ENCODE results near the gene GRK5. TPM values are rescaled to one million over a fixed set of nuclear protein-coding genes. Genes with fewer than 3 reads are reported as not detected.
A peak's percentile ranks its signal among the peaks of the same experiment; 100 is the strongest.

Gene GRK5
- total RNA-seq, 1 experiment from 2014 or later: 4.8 TPM

DNA sequence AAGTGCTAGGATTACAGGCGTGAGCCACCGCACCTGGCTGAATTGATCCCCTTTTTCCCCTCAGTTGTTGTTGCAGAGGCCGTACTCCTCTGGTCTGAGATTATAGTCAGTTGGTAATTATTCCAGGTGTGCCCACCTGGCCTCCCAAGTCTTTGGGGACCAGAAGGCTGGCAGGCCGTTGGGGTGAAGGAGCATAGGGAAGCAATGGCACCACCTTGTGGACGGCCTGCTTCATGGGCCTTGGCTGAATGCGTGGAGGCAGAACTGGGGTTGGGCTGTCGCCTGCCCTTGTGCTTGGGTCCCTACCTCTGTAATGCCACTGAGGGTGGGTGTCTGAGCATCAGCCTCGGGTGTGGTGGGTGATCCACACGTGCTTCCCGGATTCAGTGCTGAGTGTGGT lies 209.5 kb downstream of the GRK5 start:
- DNase-seq (ENCODE audit: low read depth, low spot score): peak; percentile 64
- in situ Hi-C loops (cut with HindIII; ENCODE audit: low pct_unique_long_range_greater_than_20kb, low sequenced_read_pairs): no loop called here

- no peak for DNase-seq (ENCODE audit: low read depth, low spot score)
- in situ Hi-C loops (cut with HindIII; ENCODE audit: low pct_unique_long_range_greater_than_20kb, low sequenced_read_pairs): no loop called here
These were observed 210.5 kb downstream of the GRK5 start for GRCh38 chr10:119417852-119418251.

DNA sequence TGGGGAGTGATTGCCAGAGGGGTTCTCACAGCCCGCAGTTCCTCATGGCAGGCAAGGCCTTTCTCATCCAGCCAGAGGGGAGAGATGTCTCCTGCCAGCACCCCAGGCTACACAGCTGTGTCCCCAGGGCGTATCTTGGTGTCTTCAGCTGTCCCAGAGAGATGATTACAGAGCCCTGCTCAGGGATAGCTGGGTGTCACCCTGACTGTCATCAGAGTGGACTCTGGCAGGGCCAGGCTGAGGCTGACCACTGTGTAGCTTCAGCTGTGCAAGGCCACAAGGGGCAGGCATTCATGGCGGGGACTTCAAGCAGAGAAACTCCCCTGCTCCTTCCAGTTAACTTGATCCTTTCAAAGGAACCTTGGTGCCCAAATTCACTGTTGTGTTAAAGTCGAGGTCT lies 211.0 kb downstream of the GRK5 start:
- in situ Hi-C loops (cut with HindIII; ENCODE audit: low pct_unique_long_range_greater_than_20kb, low sequenced_read_pairs): no loop called here
- no peak for DNase-seq (ENCODE audit: low read depth, low spot score)

DNA sequence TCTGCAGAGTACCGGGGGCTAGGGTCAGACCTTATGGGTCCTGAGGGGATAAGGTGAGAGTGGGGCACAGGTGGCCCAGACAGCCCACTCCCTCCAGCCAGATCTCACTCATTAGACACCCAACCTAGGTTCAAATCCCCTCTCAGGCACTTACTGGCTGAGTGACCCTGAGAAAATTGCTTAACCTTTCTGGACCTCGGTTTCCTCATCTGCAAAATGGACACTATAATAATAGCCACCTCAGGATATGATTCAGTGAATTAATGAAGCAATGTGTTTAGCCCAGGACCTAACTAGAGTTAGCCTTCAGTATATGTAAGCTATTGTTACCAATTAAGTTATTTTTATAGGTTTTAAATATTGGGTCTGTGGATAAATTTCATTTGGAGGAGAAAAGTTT lies 212.6 kb downstream of the GRK5 start:
- in situ Hi-C loops (cut with HindIII; ENCODE audit: low pct_unique_long_range_greater_than_20kb, low sequenced_read_pairs): no loop called here

GRCh38 chr10:119420950-119421875 lies 213.8 kb downstream of the GRK5 start:
- DNase-seq (ENCODE audit: low read depth, low spot score): no peak
- in situ Hi-C loops (cut with HindIII; ENCODE audit: low pct_unique_long_range_greater_than_20kb, low sequenced_read_pairs): no loop called here

More for the DNA sequence above, 212.6 kb downstream of the GRK5 start:
- no peak for DNase-seq (ENCODE audit: low read depth, low spot score)

DNA sequence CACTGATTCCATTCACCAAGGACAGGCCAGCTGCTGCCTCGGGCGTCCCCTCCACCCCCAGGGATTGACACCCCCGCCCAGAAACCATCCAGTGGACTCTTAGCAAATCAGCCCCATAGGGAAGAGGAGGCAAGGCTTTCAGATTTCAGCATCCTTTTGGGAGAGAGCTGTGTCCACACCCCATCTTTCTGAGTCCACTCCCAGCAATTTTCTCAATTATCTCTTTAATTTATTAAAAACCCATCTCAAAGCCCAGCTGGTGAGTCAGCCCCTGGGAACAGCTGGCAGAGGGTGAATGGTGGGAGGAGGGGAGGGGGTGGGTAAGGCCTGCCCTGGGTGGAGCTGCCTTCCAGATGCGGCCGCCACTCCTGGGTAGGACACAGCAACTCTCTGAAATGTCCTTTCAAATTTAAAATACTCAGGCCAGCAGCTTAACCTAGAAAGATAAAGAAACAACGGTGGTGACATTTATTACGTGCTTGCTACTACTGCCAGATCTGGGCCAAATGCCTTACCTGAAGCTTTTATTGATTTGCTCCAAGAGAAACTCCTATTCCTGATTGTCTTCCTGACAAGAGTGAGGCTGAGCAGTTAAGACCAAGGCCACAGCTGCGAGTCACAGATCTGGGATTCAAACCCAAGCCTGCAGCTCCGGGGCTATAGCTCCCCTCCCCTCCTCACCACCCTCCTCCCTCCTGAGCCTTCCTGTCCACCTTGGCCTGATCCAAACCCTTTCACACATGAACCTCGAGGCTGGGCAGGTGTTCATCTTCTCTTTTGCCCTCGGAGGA lies 214.7 kb downstream of the GRK5 start:
- in situ Hi-C loops (cut with HindIII; ENCODE audit: low pct_unique_long_range_greater_than_20kb, low sequenced_read_pairs): no loop called here
- no peak for DNase-seq (ENCODE audit: low read depth, low spot score)

GRCh38 chr10:119422682-119423509 lies 215.5 kb downstream of the GRK5 start:
- in situ Hi-C loops (cut with HindIII; ENCODE audit: low pct_unique_long_range_greater_than_20kb, low sequenced_read_pairs): no loop called here
- no peak for DNase-seq (ENCODE audit: low read depth, low spot score)

- in situ Hi-C loops (cut with HindIII; ENCODE audit: low pct_unique_long_range_greater_than_20kb, low sequenced_read_pairs): no loop called here
- DNase-seq (ENCODE audit: low read depth, low spot score): no peak
These were observed 216.3 kb downstream of the GRK5 start for GRCh38 chr10:119423510-119424257.

DNA sequence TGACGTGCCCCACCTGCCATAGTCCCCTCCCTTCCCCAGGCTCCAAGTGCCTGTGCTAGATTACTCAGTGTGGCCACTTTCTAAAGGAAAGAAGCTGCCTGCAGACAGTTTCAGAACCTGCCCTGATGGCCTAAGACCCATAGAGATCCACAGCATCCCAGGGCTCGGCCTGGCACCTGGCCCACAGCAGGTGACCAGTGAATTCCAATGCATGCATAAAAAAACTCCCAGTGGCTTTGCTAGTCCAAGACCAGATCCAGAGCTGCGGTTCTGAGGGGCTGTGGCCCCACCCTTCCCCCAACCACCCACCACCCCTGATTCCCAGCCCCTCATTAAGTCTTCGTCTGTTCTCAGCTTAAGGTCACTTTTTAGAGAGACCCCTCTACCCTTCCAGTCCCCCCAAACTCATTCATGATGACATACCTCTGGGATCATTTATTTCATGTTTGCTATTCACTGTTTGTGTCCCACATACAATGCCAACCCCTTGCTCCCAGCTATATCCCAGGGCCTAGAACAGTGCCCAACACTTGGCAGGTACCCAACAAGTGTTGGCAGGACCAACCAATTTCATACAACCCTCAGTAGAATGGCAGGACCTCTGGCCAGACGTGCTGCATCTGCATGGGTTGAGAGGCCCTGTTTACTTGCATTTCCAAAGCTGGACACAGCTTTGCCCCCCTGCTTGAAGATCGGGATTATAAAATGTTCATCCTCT lies 217.0 kb downstream of the GRK5 start:
- in situ Hi-C loops (cut with HindIII; ENCODE audit: low pct_unique_long_range_greater_than_20kb, low sequenced_read_pairs): no loop called here
- DNase-seq (ENCODE audit: low read depth, low spot score): no peak

- no peak for DNase-seq (ENCODE audit: low read depth, low spot score)
- in situ Hi-C loops (cut with HindIII; ENCODE audit: low pct_unique_long_range_greater_than_20kb, low sequenced_read_pairs): no loop called here
These were observed 217.9 kb downstream of the GRK5 start for GRCh38 chr10:119425102-119425880.

GRCh38 chr10:119425881-119426170 lies 218.5 kb downstream of the GRK5 start:
- in situ Hi-C loops (cut with HindIII; ENCODE audit: low pct_unique_long_range_greater_than_20kb, low sequenced_read_pairs): no loop called here
- DNase-seq (ENCODE audit: low read depth, low spot score): no peak

DNA sequence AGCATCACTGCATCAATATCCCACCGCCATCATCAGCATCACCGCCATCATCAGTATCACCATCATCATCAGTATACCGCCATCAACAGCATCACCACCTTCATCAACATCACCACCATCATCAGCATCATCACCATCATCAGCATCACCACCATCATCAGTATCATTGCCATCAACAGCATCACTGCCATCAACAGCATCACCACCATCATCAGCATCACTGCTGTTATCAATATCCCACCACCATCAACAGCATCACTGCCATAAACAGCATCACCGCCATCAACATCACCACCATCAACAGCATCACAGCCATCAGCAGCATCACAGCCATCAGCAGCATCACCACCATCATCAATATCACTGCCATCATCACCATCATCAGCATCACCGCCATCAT lies 219.3 kb downstream of the GRK5 start:
- DNase-seq (ENCODE audit: low read depth, low spot score): no peak
- in situ Hi-C loops (cut with HindIII; ENCODE audit: low pct_unique_long_range_greater_than_20kb, low sequenced_read_pairs): no loop called here

DNA sequence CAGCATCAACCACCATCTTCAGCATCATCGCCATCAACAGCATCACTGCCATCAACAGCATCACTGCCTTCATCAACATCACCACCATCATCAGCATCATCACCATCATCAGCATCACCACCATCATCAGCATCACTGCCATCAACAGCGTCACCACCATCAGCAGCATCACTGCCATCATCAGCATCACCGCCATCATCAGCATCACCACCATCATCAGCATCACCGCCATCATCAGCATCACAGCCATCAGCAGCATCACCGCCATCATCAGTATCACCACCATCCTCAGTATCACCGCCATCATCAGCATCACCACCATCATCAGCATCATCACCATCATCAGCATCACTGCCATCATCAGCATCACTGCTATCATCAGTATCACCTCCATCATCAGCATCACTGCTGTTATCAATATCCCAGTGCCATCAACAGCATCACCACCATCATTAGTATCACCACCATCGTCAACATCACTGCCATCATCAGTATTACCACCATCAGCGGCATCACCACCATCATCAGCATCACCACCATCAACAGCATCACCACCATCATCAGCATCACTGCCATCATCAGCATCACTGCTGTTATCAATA lies 220.0 kb downstream of the GRK5 start:
- in situ Hi-C loops (cut with HindIII; ENCODE audit: low pct_unique_long_range_greater_than_20kb, low sequenced_read_pairs): no loop called here
- DNase-seq (ENCODE audit: low read depth, low spot score): no peak

- in situ Hi-C loops (cut with HindIII; ENCODE audit: low pct_unique_long_range_greater_than_20kb, low sequenced_read_pairs): no loop called here
- DNase-seq (ENCODE audit: low read depth, low spot score): no peak
These were observed 221.4 kb downstream of the GRK5 start for GRCh38 chr10:119428789-119429188.

- no peak for DNase-seq (ENCODE audit: low read depth, low spot score)
- in situ Hi-C loops (cut with HindIII; ENCODE audit: low pct_unique_long_range_greater_than_20kb, low sequenced_read_pairs): no loop called here
These were observed 222.4 kb downstream of the GRK5 start for GRCh38 chr10:119429771-119430170.

Data from SK-MEL-5 (cell line).